Ovary (tissue), 9 donors: ENCODE data around the gene BTN3A1. TPM values are rescaled to one million over a fixed set of nuclear protein-coding genes. Genes with fewer than 3 reads are reported as not detected.
A peak's percentile ranks its signal among the peaks of the same experiment; 100 is the strongest.
"Not testable (repeated sequence)": the region's sequence is repeated elsewhere in the genome, so short reads cannot be mapped to it uniquely, and the experiment has no call there.

Experiments
- DNase-seq, 5 donors: peaks; one replicate each; pipeline ENCODE4 v3.0.0-alpha.2; 2019 to 2020
- H3K27ac ChIP-seq, 2 donors: fragments of 200-600 bp; one replicate each; pipeline versions ENCODE4 v1.5.1 to v1.8.0; 2019 to 2022
- H3K27me3 ChIP-seq: fragments of 200-600 bp; one replicate; pipeline ENCODE4 v1.8.0; 2022
- H3K36me3 ChIP-seq: fragments of 200-600 bp; sonication (generic); one replicate; pipeline ENCODE4 v1.5.1; 2019
- H3K4me1 ChIP-seq: one replicate; pipeline ENCODE4 v1.8.1; 2013; ENCODE audit warnings: mild to moderate bottlenecking, moderate library complexity; ENCODE audit not compliant: insufficient read depth
- H3K4me3 ChIP-seq: fragments of 200-600 bp; sonication (generic); one replicate; pipeline ENCODE4 v1.5.1; 2017
- H3K9me3 ChIP-seq, 2 donors: fragments of 200-600 bp in 1 of 2; sonication (generic) in 1 of 2; one replicate each; pipeline versions ENCODE4 v1.5.1 to v1.8.1; 2013 to 2019; ENCODE audit warnings: mild to moderate bottlenecking in 1 of 2, moderate library complexity in 1 of 2
- EP300 ChIP-seq: sonication (generic); formaldehyde crosslinking; IDR thresholded peaks from one replicate; pipeline ENCODE4 v1.6.1; 2017; ENCODE audit warnings: antibody characterized with exemption
- POLR2A ChIP-seq: fragments of 450-650 bp; IDR thresholded peaks from one replicate; pipeline ENCODE4 v1.6.1; 2017; ENCODE audit warnings: antibody characterized with exemption, mild to moderate bottlenecking, moderate library complexity
- WGBS, 3 donors: extraction: QIAGEN DNeasy Blood & Tissue Kit in 1 of 3; methylation state at CpG; one replicate each; pipeline versions ENCODE4 v1.1.5 to v1.1.7; 2013 to 2017; 5-methylcytosine and 5-hydroxymethylcytosine counted together
- intact Hi-C, 4 donors: fragments of 100-400 bp; cut with DNase I; formaldehyde crosslinking; loops; one replicate each; pipeline versions ENCODE4 v1.11.0 to v1.15.1; 2022 to 2023
- polyA plus RNA-seq, 2 donors: library from polyadenylated mRNA; stranded (reverse); fragments of 200-250 nt in 1 of 2; fragments of 350-450 nt in 1 of 2; fragmentation: Illumina TruSeq in 1 of 2; extraction: RNeasy Lipid Tissue Mini Kit (QIAGEN cat#74804) in 1 of 2; gene quantifications; one replicate each; pipeline ENCODE4 v1.2.3, GENCODE V29; 2013 to 2014
- total RNA-seq, 7 donors: library from RNA; depleted of rRNA in 2 of 7; stranded (reverse); fragments of >200 nt in 2 of 7; fragmentation: NEBNext Ultra II Directional in 3 of 7; extraction: Animal tissue kit (Norgen Biotek cat#: 25700) in 3 of 7; gene quantifications; one replicate each; pipeline versions ENCODE4 v1.1.0 to v1.2.4, GENCODE V29; 2016 to 2023
- TF ChIP-seq, protein P1 (sequence below), 3 donors: fragments of 450-650 bp in 2 of 3; fragments of 200-600 bp in 1 of 3; IDR thresholded peaks; one replicate each; pipeline versions ENCODE4 v1.5.1 to v1.8.0; 2016 to 2022; ENCODE audit warnings: antibody characterized with exemption in 3 of 3, mild to moderate bottlenecking in 1 of 3
- donor health status: DM: no; HTN: no; CAD: no; lungs with moderate emphysema.
- donor health status: DM: no; HTN: no; CAD: no.
- donor health status: Bipolar disorder and iron deficiency.
- donor health status: DM: yes; HTN: yes; CAD: no.
- donor health status: DM: no; HTN: no; CAD: no.
- donor health status: DM: yes; HTN: yes; CAD: no.

The BTN3A1 gene
- total and polyA plus RNA-seq, 9 donors = 11.0 to 64.5 (median 18.4) TPM

DNA sequence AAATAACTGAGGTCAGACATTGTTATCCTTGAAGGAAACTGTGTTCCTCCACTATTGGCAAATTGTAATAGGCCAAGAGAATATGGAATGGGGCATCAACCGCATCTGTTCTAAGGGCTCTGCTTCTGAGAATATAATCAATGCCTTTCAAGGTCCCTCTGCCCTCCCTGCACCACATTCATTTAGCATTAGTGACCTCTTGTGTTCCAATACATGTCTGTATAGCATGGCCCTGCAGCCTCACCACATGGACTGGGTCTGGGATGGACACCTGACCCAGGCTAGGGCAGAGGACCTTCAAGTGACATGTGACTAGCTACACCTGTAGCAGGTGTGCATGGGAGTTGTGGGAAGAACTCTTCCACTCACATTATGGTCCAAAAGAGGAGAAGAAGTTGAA is 14.2 kb downstream of the BTN3A1 start:
- peaks cover 4% of the 10 kb centered on the region for H3K4me1 ChIP-seq
- DNase-seq = no peak
- no peak overlapping the region for H3K4me3 ChIP-seq
- WGBS, 3 donors = 63 to 95% (median 94%) methylated on average over 1 of the region's 1 CpG
- no peaks in the 10 kb centered on the region for H3K36me3 ChIP-seq
- no peak overlapping the region for H3K27ac ChIP-seq
- H3K27me3 ChIP-seq = no peaks in the 10 kb centered on the region
- intact Hi-C loops = no loop called here
- TF ChIP-seq POLR2A (no peak), EP300 (no peak)
- TF ChIP-seq, protein P1, sequence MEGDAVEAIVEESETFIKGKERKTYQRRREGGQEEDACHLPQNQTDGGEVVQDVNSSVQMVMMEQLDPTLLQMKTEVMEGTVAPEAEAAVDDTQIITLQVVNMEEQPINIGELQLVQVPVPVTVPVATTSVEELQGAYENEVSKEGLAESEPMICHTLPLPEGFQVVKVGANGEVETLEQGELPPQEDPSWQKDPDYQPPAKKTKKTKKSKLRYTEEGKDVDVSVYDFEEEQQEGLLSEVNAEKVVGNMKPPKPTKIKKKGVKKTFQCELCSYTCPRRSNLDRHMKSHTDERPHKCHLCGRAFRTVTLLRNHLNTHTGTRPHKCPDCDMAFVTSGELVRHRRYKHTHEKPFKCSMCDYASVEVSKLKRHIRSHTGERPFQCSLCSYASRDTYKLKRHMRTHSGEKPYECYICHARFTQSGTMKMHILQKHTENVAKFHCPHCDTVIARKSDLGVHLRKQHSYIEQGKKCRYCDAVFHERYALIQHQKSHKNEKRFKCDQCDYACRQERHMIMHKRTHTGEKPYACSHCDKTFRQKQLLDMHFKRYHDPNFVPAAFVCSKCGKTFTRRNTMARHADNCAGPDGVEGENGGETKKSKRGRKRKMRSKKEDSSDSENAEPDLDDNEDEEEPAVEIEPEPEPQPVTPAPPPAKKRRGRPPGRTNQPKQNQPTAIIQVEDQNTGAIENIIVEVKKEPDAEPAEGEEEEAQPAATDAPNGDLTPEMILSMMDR (IDR thresholded peaks at IDR 0.05) = no peak
- no peaks in the 10 kb centered on the region for H3K9me3 ChIP-seq

GRCh38 chr6:26418077-26418476 is 16.0 kb downstream of the BTN3A1 start:
- intact Hi-C loops, H3K4me1 ChIP-seq, H3K9me3 ChIP-seq, H3K27me3 ChIP-seq, DNase-seq, H3K27ac ChIP-seq, H3K4me3 ChIP-seq, H3K36me3 ChIP-seq: not testable (repeated sequence)
- WGBS, 3 donors = 92 to 100% (median 100%) methylated on average over 2 of the region's 2 CpGs

- H3K27me3 ChIP-seq, H3K4me3 ChIP-seq, H3K27ac ChIP-seq, DNase-seq, H3K9me3 ChIP-seq, H3K36me3 ChIP-seq, H3K4me1 ChIP-seq, intact Hi-C loops: not testable (repeated sequence)
- 93 to 98% (median 96%) methylated on average over 3 of the region's 3 CpGs for WGBS, 3 donors
These were observed 16.7 kb downstream of the BTN3A1 start for GRCh38 chr6:26418795-26419194.

- intact Hi-C loops = no loop called here
- no peaks in the 10 kb centered on the region for H3K9me3 ChIP-seq
- peak in 4 of 5 donors; percentile 23 to 42 (median 34) for DNase-seq
- no peaks in the 10 kb centered on the region for H3K27me3 ChIP-seq
- peak overlapping the region; percentile 48 to 81 for H3K27ac ChIP-seq
- TF ChIP-seq, protein P1 (IDR thresholded peaks at IDR 0.05) = no peak
- TF ChIP-seq EP300 (no peak), POLR2A (no peak)
- WGBS, 3 donors = 16 to 21% (median 19%) methylated on average over 4 of the region's 4 CpGs
- no peaks in the 10 kb centered on the region for H3K36me3 ChIP-seq
- H3K4me3 ChIP-seq = peak overlapping the region; percentile 69
- H3K4me1 ChIP-seq = peaks cover 7% of the 10 kb centered on the region
These were observed 18.7 kb downstream of the BTN3A1 start for GRCh38 chr6:26420688-26421171.

DNA sequence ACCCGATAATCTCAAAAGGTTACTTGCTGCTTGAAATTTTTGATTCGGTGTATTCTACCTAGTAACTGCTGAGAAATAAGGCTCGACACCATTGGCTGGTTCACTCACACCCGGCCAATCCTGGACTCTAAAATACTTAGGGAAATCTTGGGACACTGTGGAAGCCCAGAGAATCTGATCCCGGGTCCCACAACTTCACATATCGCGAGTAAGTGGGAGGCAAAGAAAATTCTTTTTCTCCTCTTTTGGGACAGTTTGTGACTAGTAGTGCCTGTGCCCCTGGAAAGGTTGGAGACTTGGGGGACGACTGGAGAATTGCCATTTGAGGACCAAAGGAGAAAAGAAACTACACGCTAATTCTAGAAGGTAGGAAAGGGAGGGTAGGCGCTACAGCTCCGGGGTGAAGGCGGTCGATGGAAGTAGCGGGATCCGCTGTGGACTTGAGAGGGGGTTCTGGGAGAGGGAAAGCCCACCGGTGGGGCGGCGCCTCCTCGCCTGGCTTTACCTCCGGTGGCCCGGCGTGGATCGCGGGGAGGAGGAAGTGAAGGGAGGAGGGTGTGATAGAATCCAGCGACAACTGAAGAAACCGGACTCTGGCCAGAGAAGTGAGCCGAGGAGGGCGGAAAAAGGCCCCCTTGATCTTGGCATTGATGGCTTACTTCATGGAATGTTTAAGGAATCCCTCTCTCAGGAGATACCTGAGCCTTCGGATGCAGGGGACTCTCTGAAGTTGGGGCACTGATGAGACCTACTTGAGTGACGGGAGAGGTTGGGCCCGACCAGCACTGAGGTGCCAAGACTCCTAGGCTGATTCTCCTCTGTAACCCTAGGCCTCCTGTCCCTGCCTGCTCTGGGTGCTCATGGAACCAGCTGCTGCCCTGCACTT is 19.4 kb downstream of the BTN3A1 start:
- Histone ChIP-seq H3K27ac (peak overlapping the region; percentile 81 to 83), H3K27me3 (no peaks in the 10 kb centered on the region), H3K4me1 (peaks cover 7% of the 10 kb centered on the region), H3K9me3 (no peaks in the 10 kb centered on the region), H3K36me3 (no peaks in the 10 kb centered on the region), H3K4me3 (peak overlapping the region; percentile 69)
- intact Hi-C loops = no loop called here
- WGBS, 3 donors = 0 to 1% (median 1%) methylated on average over 31 of the region's 31 CpGs
- TF ChIP-seq, protein P1 (IDR thresholded peaks at IDR 0.05) = no peak
- no peak for TF ChIP-seq POLR2A
- no peak for TF ChIP-seq EP300
- DNase-seq = peak; percentile 62 to 76 (median 65)
